Stimulated activated CD8-positive, alpha-beta memory T cell treated with anti-CD3 and anti-CD28 coated beads, Interleukin-12 subunit alpha, Interleukin-12 subunit beta, amount 100 ng/mL, for 24 hours (primary cell): ENCODE measurements around the gene PGRMC2.

ENCODE experiments used
- DNase-seq: peaks from one replicate; pipeline ENCODE4 v3.0.0-alpha.2; 2020; ENCODE audit errors: extremely low read depth

The PGRMC2 gene

DNA sequence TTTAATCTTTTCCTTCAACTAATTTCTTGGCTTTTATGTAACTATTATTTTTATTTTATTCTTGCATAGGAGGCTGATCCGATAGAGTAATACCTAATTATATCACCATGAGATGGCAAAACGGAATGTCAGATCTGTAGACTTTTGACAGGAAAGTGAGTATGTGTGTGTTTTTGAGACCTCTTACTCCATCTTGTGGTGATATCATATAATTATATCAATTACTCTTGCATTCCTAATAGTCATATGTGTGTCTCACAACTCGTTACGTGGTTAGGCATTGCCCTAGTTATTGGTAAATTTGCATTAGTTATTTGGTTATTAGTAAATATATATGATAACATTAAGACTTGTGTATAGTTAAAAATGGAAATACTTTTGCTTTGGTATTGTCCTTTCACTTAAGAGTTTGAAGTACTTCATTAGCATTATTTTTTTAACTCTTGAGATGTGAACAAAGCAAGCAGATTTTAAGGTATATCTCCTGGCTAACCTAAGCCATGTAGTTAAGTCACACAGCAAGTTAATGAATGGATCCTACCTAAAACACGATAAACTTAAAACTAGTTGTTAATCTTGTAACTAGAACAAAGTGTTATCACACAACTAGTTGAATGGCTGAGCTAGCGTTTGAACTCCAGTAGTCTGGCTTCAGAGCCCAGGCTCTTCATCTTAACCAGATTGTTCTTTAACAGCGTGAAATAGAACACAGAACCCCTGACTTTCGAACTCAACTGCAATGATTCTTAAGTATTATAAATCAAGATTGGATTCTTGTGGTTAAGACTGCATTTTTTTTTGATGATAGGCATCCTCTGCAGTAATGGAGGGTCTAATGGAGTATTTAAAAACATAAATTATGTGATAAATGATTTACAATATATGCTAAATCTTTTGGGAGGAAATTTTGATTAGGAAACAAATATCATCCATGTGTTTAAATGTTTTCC is 67.1 kb downstream of the PGRMC2 start:
- no peak for DNase-seq
